ENCODE results near the gene GLI1.

GLI1 gene

DNA sequence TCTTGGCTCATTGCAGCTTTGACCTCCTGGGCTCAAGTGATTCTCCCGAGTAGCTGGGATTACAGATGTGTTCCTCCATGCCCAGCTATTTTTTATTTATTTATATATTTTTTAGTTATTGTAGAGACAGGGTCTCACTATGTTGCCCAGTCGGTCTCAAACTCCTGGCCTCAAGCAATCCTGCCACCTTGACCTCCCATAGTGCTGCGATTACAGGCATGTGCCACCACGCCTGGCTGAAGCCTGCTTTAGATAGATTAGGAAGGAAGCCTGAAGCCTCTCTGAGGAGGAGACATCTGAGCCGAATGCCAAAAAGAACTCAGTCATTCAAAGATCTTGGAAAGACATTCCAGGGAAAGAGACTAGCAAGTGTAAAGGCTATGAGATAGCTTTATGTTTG is 14.8 kb upstream of the GLI1 start:
- no peak for TF ChIP-seq CTCF (IDR thresholded peaks at IDR 0.05; ENCODE audit: insufficient read depth, low read depth, low read length, missing control alignments)
- DNase-seq (ENCODE audit: low read depth), result no peak
- no peak overlapping the region for H3K4me3 ChIP-seq (ENCODE audit: low read length)

- TF ChIP-seq CTCF (IDR thresholded peaks at IDR 0.05; ENCODE audit: insufficient read depth, low read depth, low read length, missing control alignments), result no peak
- no peak for DNase-seq (ENCODE audit: low read depth)
- H3K4me3 ChIP-seq (ENCODE audit: low read length), result no peak overlapping the region
These were observed 13.2 kb upstream of the GLI1 start for GRCh38 chr12:57446292-57446960.

DNA sequence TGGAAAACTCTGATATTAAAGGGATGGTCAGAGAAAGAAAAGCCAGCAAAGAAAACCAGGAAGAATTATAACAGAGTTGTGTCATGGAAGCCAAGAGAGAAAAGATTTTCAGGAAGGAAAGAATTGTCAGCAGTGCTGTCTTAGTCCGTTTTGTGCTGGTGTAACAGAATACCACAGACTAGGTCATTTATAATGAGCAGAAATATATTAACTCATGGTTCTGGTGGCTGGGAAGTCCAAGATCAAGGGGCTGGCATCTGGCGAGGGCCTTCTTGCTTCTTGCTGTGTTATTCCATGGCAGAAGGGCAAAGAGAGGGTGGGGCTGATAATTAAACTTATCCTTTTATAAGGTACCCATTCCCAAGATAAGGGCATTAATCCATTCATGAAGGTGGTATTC is 10.9 kb upstream of the GLI1 start:
- no peak overlapping the region for H3K4me3 ChIP-seq (ENCODE audit: low read length)
- no peak for DNase-seq (ENCODE audit: low read depth)
- no peak for TF ChIP-seq CTCF (IDR thresholded peaks at IDR 0.05; ENCODE audit: insufficient read depth, low read depth, low read length, missing control alignments)

GRCh38 chr12:57449375-57449774 is 10.2 kb upstream of the GLI1 start:
- H3K4me3 ChIP-seq (ENCODE audit: low read length), result no peak overlapping the region
- TF ChIP-seq CTCF (IDR thresholded peaks at IDR 0.05; ENCODE audit: insufficient read depth, low read depth, low read length, missing control alignments), result no peak
- DNase-seq (ENCODE audit: low read depth), result no peak

- no peak for DNase-seq (ENCODE audit: low read depth)
- TF ChIP-seq CTCF (IDR thresholded peaks at IDR 0.05; ENCODE audit: insufficient read depth, low read depth, low read length, missing control alignments), result no peak
- no peak overlapping the region for H3K4me3 ChIP-seq (ENCODE audit: low read length)
These were observed 9.5 kb upstream of the GLI1 start for GRCh38 chr12:57450057-57450456.

GRCh38 chr12:57451233-57451778 is 8.3 kb upstream of the GLI1 start:
- no peak overlapping the region for H3K4me3 ChIP-seq (ENCODE audit: low read length)
- no peak for DNase-seq (ENCODE audit: low read depth)
- no peak for TF ChIP-seq CTCF (IDR thresholded peaks at IDR 0.05; ENCODE audit: insufficient read depth, low read depth, low read length, missing control alignments)
